GM19193 (cell line): Measurements from ENCODE around the gene DUSP2.

Experiments used
- POLR2A ChIP-seq: IDR thresholded peaks from 4 replicates; pipeline ENCODE4 v1.6.1; 2011; ENCODE audit not compliant: insufficient read depth, insufficient read length; ENCODE audit errors: extremely low read depth

The DUSP2 gene

DNA sequence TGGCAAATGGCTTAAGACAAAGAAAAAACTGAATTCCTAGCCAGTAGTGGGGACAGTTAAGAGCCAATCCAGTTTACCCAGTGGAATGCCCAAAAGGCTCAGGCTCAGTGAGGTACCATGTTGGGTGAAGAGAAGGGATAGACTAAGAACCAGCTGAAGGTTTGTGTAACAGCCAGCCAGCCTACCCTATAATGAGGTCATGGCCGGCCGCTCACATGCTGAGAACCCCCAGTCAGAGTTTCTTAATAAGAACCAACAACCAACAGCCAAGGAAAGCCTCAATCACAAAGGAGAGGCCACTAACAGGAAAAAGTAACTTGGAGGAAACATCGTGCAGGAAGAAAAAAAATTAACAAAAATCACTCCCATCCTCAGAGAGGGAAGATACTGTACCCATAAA, 25.4 kb upstream of the DUSP2 start:
- no peak for TF ChIP-seq POLR2A

DNA sequence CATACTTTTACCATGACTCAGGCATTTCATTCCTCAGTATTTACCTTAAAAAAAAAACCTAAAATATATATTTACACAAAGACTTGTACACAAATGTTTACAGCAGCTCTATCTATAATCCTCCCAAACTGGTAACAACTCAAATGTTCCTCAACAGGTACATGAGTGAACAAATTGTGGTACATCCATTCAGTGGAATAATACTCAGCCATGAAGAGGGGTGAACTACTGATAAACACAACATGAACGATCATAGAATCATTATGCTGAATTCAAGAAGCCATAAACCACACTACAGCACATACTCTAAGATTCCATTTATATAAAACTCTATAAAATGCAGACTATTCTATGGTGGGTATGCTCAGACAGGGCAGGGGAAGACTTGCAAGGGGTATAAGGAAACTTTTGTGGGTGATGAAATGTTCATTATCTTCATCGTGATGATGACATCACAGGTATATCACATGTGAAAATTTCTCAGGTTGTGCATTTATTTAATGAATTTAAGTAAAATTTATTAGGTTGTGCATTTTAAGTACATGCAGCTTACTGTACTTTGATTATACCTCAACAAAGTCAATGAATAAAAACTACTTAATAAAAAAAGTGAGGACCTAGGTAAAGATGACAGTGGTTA, 24.7 kb upstream of the DUSP2 start:
- TF ChIP-seq POLR2A: no peak

DNA sequence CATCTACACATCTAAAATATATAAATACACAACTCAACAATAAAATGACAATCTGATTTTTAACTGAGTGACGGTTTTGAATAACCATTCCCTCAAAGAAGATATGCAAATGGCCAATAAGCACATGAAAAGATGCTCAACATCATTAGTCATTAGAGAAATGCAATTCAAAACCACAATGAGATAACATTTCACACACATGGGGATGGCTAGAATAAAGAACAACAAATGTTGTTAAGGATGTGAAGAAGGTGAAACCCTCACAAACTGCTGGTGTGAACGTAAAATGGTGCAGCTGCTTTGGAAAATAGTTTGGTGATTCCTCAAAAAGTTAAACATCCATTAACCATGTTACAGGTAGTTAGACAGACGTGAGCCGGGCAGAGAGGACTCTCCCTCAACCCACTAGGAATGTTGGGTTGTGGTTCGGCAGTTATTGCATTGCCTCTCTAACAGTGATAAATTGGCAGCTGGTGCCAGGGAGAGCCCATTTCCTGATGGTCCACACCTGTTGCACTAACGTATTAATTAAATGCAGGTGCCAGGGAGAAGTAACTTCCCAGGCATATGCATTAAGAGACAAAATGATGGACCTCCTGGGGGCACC, 22.3 kb upstream of the DUSP2 start:
- no peak for TF ChIP-seq POLR2A

DNA sequence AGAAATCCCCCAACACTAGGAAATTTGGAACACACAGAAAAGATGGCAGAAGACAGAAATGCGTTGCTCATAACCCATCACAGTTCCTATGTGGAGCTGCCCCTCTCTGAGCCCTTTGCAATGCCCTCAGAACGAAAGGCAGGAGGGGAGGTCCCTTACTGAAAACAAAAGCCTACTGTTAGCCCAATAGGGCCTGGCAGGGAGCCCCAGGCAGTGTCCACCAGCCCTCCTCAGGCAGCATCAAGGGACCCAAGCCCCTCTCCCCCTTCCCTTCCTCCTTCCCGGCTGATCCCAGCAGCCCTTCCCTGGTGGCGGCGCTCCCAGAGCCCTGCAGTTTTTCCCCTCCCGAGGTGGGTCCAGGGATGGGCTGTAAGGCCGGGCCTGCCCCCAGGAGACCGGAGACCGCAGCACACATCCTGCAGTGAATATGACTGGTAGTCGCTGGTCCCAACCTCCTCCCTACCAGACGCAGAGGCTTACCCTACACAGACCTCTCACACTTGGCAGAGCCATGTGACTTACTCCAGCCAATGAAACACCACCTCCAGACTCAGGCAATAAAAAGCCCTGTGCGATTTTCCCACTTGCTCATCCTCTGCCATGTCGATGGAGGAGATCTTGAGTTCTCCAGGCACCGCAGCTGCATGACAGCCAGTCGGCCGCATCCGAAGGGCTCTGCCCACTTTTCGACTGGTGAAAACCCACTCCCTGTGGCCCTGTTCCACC, 19.4 kb upstream of the DUSP2 start:
- peak; percentile 72 for TF ChIP-seq POLR2A

DNA sequence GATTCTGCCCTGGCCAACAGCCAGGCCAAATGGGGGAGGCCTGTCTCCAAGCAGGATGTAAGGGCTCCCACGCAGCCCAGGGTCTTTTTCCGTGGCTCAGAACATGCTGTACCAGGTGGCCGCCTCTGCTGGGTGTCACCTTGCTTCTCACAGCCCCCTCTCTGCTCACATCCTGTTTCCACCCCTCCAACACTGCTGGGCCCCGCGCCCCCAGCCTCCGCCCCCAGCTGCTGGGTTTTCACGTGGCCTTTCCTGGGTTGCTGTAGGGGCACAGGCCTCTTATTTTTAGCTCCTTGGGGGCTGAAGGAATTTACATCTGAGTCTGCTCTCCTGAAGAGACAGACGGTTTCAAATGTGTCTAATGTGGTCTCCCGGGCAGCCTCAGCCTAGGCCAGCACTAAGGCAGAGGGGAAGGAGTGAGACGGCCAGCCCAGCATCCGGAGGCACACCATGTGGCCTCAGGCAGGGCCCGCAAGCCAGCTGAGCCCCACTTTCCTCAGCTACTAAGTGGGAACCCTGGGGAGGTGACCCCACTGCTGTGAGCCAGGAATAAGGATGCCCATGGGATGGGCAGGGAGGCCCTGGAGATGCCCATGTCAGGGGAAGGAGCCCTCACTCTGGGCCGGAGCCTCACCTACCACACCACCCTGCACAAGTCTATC, 18.7 kb upstream of the DUSP2 start:
- TF ChIP-seq POLR2A: peak; percentile 69

DNA sequence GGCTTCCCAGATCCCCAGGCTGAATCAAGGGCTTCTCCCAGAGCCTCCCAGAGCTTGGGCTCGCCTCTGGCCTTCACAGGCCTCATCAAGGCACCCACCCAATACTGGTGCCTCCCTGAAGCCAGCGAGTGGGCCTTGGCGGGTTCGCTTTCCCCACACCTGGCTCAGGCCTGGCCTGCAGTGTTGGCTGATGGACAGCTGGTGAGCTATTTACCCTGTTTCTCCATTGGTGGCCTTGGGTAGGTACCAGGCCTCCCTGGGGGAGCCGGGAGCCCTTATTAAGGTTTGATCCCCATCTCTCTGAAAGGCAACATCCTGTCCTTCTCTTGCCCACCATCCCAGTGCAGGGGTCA, 18.2 kb upstream of the DUSP2 start:
- TF ChIP-seq POLR2A: no peak

DNA sequence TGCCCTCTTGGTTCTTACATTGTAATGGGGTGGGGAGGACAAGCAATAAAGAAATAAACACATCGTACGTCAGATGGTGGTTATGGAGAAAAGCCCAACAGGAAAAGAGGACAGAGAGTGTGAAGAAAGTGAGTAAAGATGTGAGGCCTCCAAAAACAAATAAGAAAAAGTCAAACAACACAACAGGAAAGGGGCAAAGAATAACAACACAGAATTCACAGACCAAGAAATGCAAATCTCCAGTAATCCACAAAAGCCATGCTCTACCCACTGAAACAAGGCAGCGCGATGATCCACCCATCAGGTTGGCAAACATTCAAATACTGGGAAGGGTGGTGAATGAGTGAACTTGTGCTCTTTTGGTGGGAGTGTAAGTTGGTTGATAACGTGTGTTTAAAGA, 16.7 kb upstream of the DUSP2 start:
- TF ChIP-seq POLR2A: no peak

DNA sequence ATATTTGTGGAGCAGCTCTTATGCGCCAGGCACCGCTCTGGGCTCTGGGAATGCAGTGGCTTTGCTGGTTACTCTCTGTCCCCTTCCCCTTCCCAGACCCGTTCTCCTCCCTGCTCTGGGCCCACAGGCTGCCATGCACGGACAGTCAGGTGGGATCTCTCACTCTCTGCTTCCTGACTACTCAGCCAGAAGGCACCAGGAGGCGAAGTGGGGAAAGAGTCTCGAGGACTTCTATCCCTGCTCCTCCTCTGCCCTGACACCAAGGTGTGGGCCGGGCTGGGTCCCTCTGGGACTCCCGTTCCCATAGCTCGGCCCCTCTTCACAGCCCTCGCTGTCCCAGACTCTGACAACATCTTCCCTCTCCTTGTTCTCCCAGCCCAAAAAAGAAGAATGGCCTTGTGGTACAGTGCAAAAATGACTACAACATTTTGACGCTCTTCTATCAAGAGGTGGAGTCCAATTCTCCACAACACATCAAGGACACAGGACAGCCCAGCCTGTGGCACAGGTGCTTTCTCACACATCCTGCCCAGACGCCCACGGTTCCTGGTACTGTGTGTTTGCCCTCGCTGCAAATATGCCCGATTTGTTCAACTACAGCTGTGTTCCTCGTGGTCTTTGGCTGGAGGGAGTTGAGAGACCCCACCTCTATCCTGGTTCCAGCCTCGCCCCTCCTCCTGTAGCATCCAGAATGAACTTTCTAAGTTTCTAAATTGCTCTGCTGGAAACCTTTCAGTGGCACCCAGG, 14.0 kb upstream of the DUSP2 start:
- TF ChIP-seq POLR2A: no peak

DNA sequence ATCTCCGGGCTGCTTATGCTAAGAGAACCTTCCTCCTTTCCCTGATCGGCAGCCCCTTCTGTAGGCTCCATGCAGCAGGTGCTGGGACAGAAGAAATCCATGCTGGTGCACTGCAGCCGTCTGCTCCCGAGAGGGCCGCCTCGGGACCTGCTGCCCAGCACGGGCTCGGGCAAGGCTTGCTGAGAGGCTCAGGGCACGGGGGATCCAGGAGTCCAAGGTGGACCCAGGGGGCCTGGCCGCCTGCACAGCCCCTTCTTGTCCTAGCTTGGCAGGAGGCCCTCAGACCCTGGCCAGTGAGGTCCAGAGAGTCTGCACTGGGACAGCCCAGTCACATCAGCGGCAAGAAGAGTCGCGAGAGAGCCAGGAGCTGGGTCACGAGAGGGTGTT, 13.3 kb upstream of the DUSP2 start:
- TF ChIP-seq POLR2A: no peak

DNA sequence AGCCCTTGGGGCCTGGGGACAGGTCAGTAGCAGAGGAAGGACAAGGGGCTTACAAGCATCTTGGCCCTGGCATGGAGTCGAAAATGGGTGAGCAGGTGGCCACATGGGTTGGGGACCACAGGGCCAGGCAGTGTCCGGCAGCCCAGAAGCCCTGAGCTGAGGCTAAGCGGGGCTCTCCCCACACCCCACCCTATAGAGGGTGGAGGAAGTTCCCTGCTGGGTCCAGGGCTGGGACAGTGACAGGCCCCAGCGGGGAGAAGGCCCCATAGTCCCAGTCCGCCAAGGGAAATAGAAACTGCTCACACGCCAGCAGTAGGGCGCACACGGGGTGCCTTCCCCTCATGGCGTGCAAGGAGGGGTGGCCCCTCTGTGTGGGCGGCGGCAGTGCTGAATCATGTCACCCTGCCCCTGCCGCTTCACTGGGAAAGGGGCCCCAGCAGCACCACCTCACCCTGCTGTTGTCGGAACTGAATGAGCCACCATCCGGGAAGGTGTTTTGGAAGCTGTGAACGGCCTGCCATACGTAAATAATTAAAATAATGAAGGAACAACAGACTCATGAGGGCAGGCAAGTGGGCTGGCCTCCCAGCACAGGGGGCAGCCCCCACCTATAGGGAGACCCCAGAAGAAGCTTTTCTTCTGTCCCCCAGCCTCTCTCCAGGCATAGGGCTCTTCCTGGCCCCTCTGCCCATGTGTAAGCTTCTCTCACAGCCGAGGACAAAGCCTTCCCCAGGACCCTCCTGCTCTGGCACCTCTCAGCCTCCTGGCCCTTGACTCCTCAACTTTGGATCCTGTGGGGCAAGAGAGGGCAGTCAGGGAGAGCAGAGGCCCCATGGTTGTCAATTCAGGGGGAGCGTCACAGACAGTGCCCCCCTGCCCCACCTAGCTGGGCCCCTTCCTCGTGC, 12.7 kb upstream of the DUSP2 start:
- TF ChIP-seq POLR2A: peak; percentile 75

DNA sequence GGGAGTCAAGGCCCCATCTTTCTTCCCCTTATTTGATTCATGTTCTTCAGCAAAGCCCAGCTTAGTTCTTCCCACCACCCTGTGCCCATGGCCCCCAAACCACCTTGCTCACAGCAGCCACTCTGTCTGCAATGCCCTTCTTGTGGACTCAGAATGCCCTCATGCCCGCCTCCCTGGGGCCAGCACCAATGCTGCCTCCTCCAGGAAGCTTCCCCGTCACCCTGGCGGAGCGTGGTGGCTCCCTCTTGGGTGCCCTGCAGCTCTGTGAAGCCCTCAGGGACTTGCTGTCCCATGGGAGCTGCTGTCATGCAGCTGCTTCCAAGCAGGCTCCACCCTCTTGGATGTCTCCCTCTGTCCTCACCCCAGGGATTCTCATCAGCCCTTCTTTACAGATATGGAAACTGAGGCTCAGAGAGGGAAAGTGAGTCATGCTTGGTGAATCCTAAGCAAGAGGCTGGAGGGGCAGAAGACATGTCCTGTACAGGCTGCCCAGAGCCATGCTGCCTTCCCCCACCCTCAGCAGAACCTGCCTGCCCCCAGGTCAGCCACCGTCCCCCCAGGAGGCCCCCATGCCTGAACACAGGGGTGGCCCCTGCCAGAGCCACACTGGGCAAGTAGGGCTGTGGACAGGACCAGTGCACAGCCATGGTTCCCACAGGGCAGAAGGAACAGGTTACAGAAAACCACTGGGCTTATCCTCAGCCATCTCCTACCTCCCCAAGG, 11.8 kb upstream of the DUSP2 start:
- TF ChIP-seq POLR2A: peak; percentile 22

DNA sequence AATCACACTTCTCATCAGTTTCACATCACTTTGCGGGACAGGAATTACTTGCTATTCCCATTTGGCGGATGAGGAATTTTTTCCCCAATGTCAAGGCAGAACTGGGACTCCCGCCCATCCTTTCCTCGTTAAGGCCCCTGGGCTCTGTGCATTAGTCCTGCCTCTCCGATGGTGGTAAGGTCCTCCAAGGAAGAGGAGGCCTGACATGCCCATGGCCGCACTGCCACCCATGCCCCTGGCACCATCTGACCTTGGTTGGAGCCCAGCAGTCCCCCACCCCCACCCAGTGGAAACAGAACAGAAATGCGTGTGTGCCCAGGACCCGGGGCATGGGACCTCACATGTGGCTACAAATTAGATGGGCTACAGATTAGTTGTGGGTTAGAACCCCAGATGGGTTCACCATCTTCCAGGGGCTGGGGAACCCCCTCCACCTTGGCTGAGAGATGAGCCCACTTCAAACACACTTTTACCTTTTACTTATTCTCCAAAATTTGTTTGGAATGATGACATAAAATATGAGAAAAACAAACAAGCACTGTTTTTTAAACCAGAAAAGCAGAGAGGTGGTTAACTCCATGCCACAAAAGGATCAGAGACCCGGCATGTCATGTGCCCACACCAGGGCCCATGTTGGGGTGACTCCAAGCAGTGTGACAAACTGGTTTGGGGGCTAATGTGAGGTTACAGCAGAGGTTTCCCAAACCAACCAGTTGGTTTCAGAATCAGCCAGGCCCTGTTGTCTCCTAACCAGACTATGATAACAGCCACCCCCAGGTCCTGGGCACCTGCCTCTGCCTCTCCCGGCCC, 11.0 kb upstream of the DUSP2 start:
- no peak for TF ChIP-seq POLR2A
